Neuronal stem cell (in vitro differentiated cells): Measurements from ENCODE around the gene RAB11FIP4.

Experiments
- DNase-seq: peaks from one replicate; pipeline ENCODE4 v3.0.0-alpha.2; 2013; ENCODE audit warnings: low spot score
- H2AFZ ChIP-seq: one replicate; pipeline ENCODE4 v1.6.1; 2013; ENCODE audit warnings: mild to moderate bottlenecking, low read length, inconsistent platforms
- H2AK5ac ChIP-seq: 2 replicates; pipeline ENCODE4 v1.6.1; 2013; ENCODE audit warnings: low read depth, mild to moderate bottlenecking, inconsistent platforms, low read length, moderate library complexity, mixed read lengths
- H2BK120ac ChIP-seq: 2 replicates; pipeline ENCODE4 v1.6.1; 2013; ENCODE audit warnings: low read depth, mild to moderate bottlenecking, inconsistent platforms, low read length, moderate library complexity, mixed read lengths
- H2BK12ac ChIP-seq: one replicate; pipeline ENCODE4 v1.6.1; 2013; ENCODE audit warnings: low read length, inconsistent platforms
- H2BK15ac ChIP-seq: 2 replicates; pipeline ENCODE4 v1.6.1; 2013; ENCODE audit warnings: mild to moderate bottlenecking, low read length, inconsistent platforms, mixed read lengths
- H2BK5ac ChIP-seq: one replicate; pipeline ENCODE4 v1.6.1; 2013; ENCODE audit warnings: inconsistent platforms, mild to moderate bottlenecking, low read length, moderate library complexity
- H3K14ac ChIP-seq: one replicate; pipeline ENCODE4 v1.6.1; 2013; ENCODE audit warnings: low read length, inconsistent platforms
- H3K18ac ChIP-seq: 2 replicates; pipeline ENCODE4 v1.6.1; 2013; ENCODE audit warnings: low read length, inconsistent platforms
- H3K23ac ChIP-seq: 2 replicates; pipeline ENCODE4 v1.6.1; 2013; ENCODE audit warnings: low read depth, mild to moderate bottlenecking, mixed read lengths, low read length, inconsistent platforms; ENCODE audit not compliant: poor library complexity
- H3K27ac ChIP-seq: replicated peaks from 3 replicates; pipeline ENCODE4 v1.5.1; 2013; ENCODE audit warnings: low read length, inconsistent platforms
- H3K27me3 ChIP-seq, 3 experiments: 2 replicates each; pipeline ENCODE4 v1.6.1; 2013; ENCODE audit warnings: low read length in 3 of 3, mild to moderate bottlenecking in 2 of 3, inconsistent platforms in 1 of 3, low read depth in 1 of 3, mixed read lengths in 1 of 3, moderate library complexity in 1 of 3; ENCODE audit not compliant: control insufficient read depth in 3 of 3, insufficient read depth in 3 of 3
- H3K36me3 ChIP-seq, 2 donors: replicated peaks in 1 of 2; 2 replicates each; pipeline ENCODE4 v1.6.1; 2013; ENCODE audit warnings: low read length in 2 of 2; ENCODE audit not compliant: control insufficient read depth in 2 of 2, insufficient read depth in 2 of 2
- H3K4ac ChIP-seq: 2 replicates; pipeline ENCODE4 v1.6.1; 2013; ENCODE audit warnings: inconsistent platforms, mild to moderate bottlenecking, low read length, moderate library complexity
- H3K4me1 ChIP-seq, 2 donors: 1 replicate in 1 of 2; 2 replicates in 1 of 2; pipeline ENCODE4 v1.6.1; 2013; ENCODE audit warnings: low read length in 2 of 2, low read depth in 1 of 2; ENCODE audit not compliant: control insufficient read depth in 2 of 2, insufficient read depth in 1 of 2
- H3K4me2 ChIP-seq: one replicate; pipeline ENCODE4 v1.6.1; 2013; ENCODE audit warnings: mild to moderate bottlenecking, low read length, inconsistent platforms; ENCODE audit not compliant: insufficient read depth, poor library complexity, severe bottlenecking
- H3K4me3 ChIP-seq, 2 donors: 2 replicates each; pipeline ENCODE4 v1.5.1; 2013; ENCODE audit warnings: low read length in 2 of 2, mild to moderate bottlenecking in 2 of 2, inconsistent platforms in 1 of 2, moderate library complexity in 1 of 2
- H3K79me1 ChIP-seq: one replicate; pipeline ENCODE4 v1.6.1; 2013; ENCODE audit warnings: low read depth, mild to moderate bottlenecking, inconsistent platforms, low read length, moderate library complexity
- H3K9ac ChIP-seq: one replicate; pipeline ENCODE4 v1.6.1; 2013; ENCODE audit warnings: mild to moderate bottlenecking, low read depth, low read length, inconsistent platforms; ENCODE audit not compliant: poor library complexity
- H3K9me3 ChIP-seq, 2 donors: replicated peaks in 1 of 2; 2 replicates each; pipeline versions ENCODE3 to v1.6.1; 2013; ENCODE audit warnings: low read length in 2 of 2, mild to moderate bottlenecking in 2 of 2, inconsistent platforms in 1 of 2, low read depth in 1 of 2, mixed read lengths in 1 of 2, moderate library complexity in 1 of 2; ENCODE audit not compliant: control insufficient read depth in 2 of 2, insufficient read depth in 1 of 2
- H4K8ac ChIP-seq: one replicate; pipeline ENCODE4 v1.6.1; 2013; ENCODE audit warnings: low read depth, mild to moderate bottlenecking, inconsistent platforms, low read length, moderate library complexity
- H4K91ac ChIP-seq: one replicate; pipeline ENCODE4 v1.6.1; 2013; ENCODE audit warnings: low read length, low read depth, mild to moderate bottlenecking, inconsistent platforms; ENCODE audit not compliant: poor library complexity
- WGBS, 2 donors: extraction: QIAGEN DNeasy Blood & Tissue Kit; methylation state at CpG; one replicate each; pipeline ENCODE4 v1.1.7; 2013; ENCODE audit warnings: missing lambda C conversion rate in 2 of 2, mixed read lengths in 1 of 2; ENCODE audit not compliant: insufficient read length in 2 of 2, insufficient replicate concordance in 1 of 2; ENCODE audit errors: extremely low coverage in 2 of 2; 5-methylcytosine and 5-hydroxymethylcytosine counted together

The RAB11FIP4 gene

GRCh38 chr17:31568121-31568520 lies 176.6 kb downstream of the RAB11FIP4 start:
- H3K9ac ChIP-seq, result no peak overlapping the region
- no peaks in the 10 kb centered on the region for H3K9me3 ChIP-seq
- H2AFZ ChIP-seq, result no peak overlapping the region
- DNase-seq, result no peak
- no peaks in the 10 kb centered on the region for H3K36me3 ChIP-seq
- H3K4me2 ChIP-seq, result no peak overlapping the region
- H3K27ac ChIP-seq, result no peak overlapping the region
- H4K8ac ChIP-seq, result no peak overlapping the region
- H3K4ac ChIP-seq, result no peak overlapping the region
- H4K91ac ChIP-seq, result no peak overlapping the region
- no CpG with 5 or more reads among the region's 9 CpGs for WGBS, 2 donors
- peak overlapping the region; percentile 5 for H3K23ac ChIP-seq
- H3K14ac ChIP-seq, result no peak overlapping the region
- H3K4me1 ChIP-seq, result peaks cover 0 to 8% of the 10 kb centered on the region in 2 donors
- no peak overlapping the region for H3K18ac ChIP-seq
- H3K27me3 ChIP-seq, result peaks cover 0 to 35% (median 0%) of the 10 kb centered on the region in 3 experiments
- no peak overlapping the region for H2BK12ac ChIP-seq
- no peak overlapping the region for H2BK120ac ChIP-seq
- H2AK5ac ChIP-seq, result peak overlapping the region; percentile 3
- no peak overlapping the region for H2BK15ac ChIP-seq
- H2BK5ac ChIP-seq, result peak overlapping the region; percentile 11
- H3K79me1 ChIP-seq, result no peaks in the 10 kb centered on the region
- no peak overlapping the region for H3K4me3 ChIP-seq

- Histone ChIP-seq H3K4me2 (no peak overlapping the region), H3K9me3 (no peaks in the 10 kb centered on the region), H3K23ac (peak overlapping the region; percentile 5), H3K27ac (no peak overlapping the region), H3K79me1 (no peaks in the 10 kb centered on the region), H3K18ac (no peak overlapping the region), H3K9ac (no peak overlapping the region), H4K8ac (no peak overlapping the region), H3K4me3 (no peak overlapping the region), H2BK5ac (peak overlapping the region; percentile 11), H3K27me3 (peaks cover 0 to 35% (median 0%) of the 10 kb centered on the region in 3 experiments), H3K4me1 (peaks cover 0 to 10% of the 10 kb centered on the region in 2 donors), H2AFZ (no peak overlapping the region), H2BK120ac (no peak overlapping the region), H2BK15ac (no peak overlapping the region), H2AK5ac (peak overlapping the region; percentile 3), H3K36me3 (no peaks in the 10 kb centered on the region), H4K91ac (no peak overlapping the region), H3K14ac (no peak overlapping the region), H2BK12ac (no peak overlapping the region), H3K4ac (no peak overlapping the region)
- WGBS, 2 donors, result no CpG with 5 or more reads among the region's 7 CpGs
- DNase-seq, result no peak
These were observed 177.1 kb downstream of the RAB11FIP4 start for GRCh38 chr17:31568539-31568938.

- Histone ChIP-seq H3K4me1 (peaks cover 0 to 8% of the 10 kb centered on the region in 2 donors), H2BK5ac (no peak overlapping the region), H2BK120ac (no peak overlapping the region), H2AFZ (no peak overlapping the region), H3K23ac (no peak overlapping the region), H3K9ac (no peak overlapping the region), H3K27me3 (peaks cover 0 to 22% (median 0%) of the 10 kb centered on the region in 3 experiments), H3K4me2 (no peak overlapping the region), H3K79me1 (no peaks in the 10 kb centered on the region), H3K14ac (no peak overlapping the region), H2BK12ac (no peak overlapping the region), H3K27ac (no peak overlapping the region), H4K91ac (no peak overlapping the region), H3K18ac (peak overlapping the region; percentile 52), H3K4me3 (no peak overlapping the region), H3K4ac (no peak overlapping the region), H3K9me3 (no peaks in the 10 kb centered on the region), H2BK15ac (no peak overlapping the region), H3K36me3 (no peaks in the 10 kb centered on the region), H4K8ac (no peak overlapping the region), H2AK5ac (no peak overlapping the region)
- DNase-seq, result no peak
- WGBS, 2 donors, result no CpG with 5 or more reads among the region's 6 CpGs
These were observed 178.8 kb downstream of the RAB11FIP4 start for GRCh38 chr17:31570231-31570630.

GRCh38 chr17:31570951-31571892 lies 179.7 kb downstream of the RAB11FIP4 start:
- Histone ChIP-seq H2BK120ac (no peak overlapping the region), H3K4me2 (no peak overlapping the region), H3K36me3 (no peaks in the 10 kb centered on the region), H4K91ac (no peak overlapping the region), H3K9ac (peak overlapping the region; percentile 31), H3K14ac (no peak overlapping the region), H2AFZ (no peak overlapping the region), H3K27me3 (peaks cover 0 to 19% (median 0%) of the 10 kb centered on the region in 3 experiments), H3K4me3 (no peak overlapping the region), H3K27ac (no peak overlapping the region), H2AK5ac (peak overlapping the region; percentile 32), H2BK15ac (peak overlapping the region; percentile 38), H3K4ac (no peak overlapping the region), H2BK12ac (no peak overlapping the region), H3K79me1 (no peaks in the 10 kb centered on the region), H2BK5ac (no peak overlapping the region), H3K18ac (no peak overlapping the region), H4K8ac (no peak overlapping the region), H3K9me3 (no peaks in the 10 kb centered on the region), H3K4me1 (peaks cover 0 to 6% of the 10 kb centered on the region in 2 donors), H3K23ac (no peak overlapping the region)
- no peak for DNase-seq
- no CpG with 5 or more reads among the region's 14 CpGs for WGBS, 2 donors
